PC-9 (cell line): ENCODE data around the gene ITSN1.

ENCODE experiments used
- CTCF ChIP-seq: fragments of 200-600 bp; sonication (generic); conservative IDR thresholded peaks from 2 replicates; pipeline ENCODE4 v1.6.1; 2017; ENCODE audit warnings: mixed run types, antibody characterized with exemption, mild to moderate bottlenecking, moderate library complexity
- EZH2 ChIP-seq: fragments of 200-600 bp; sonication (generic); IDR thresholded peaks from 2 replicates; pipeline ENCODE4 v1.8.0; 2017; ENCODE audit warnings: antibody characterized with exemption, low read depth

- TF ChIP-seq CTCF = no peak
- TF ChIP-seq EZH2 = no peak
Measured at GRCh38 chr21:33871171-33871570, 228.9 kb downstream of the ITSN1 start.
